ENCODE data around the gene PLBD1.

DNA sequence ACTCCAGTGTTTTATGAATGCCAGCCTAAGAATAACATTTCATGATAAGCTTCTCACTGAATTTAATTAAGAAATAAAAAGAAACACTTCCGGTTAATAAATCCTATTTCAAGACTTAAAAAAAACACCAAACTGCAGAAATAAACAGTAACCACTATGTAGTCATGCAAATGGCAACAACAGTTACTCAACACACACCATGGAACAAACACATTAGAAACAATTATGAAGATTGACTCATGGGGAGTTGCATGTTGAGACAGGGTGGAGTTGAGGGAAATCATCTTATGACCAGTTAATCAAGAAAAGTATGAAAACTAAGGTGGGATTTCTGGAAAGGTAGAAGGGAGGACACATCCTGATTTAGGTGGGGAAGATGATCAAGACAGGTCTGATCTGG lies 52.7 kb downstream of the PLBD1 start:
- TF ChIP-seq POLR2A (IDR thresholded peaks at IDR 0.05; ENCODE audit: low read length) (no peak), GATA1 (IDR thresholded peaks at IDR 0.05; ENCODE audit: low read depth, low read length) (no peak)
